T follicular helper cell (primary cell): ENCODE results near the gene TTC32.

ENCODE experiments used
- DNase-seq: peaks from one replicate; pipeline ENCODE4 v3.0.0-alpha.2; 2020; ENCODE audit warnings: low read depth

The TTC32 gene

GRCh38 chr2:19850056-19851050 lies 51.4 kb downstream of the TTC32 start:
- DNase-seq, result no peak

GRCh38 chr2:19848952-19849351 lies 52.8 kb downstream of the TTC32 start:
- no peak for DNase-seq

GRCh38 chr2:19848029-19848750 lies 53.6 kb downstream of the TTC32 start:
- no peak for DNase-seq

GRCh38 chr2:19847486-19847885 lies 54.3 kb downstream of the TTC32 start:
- DNase-seq, result no peak
